Epithelial cell of esophagus (primary cell): ENCODE results near the gene MEGF11.

Experiments used
- DNase-seq: peaks from one replicate; pipeline ENCODE4 v3.0.0; 2010; ENCODE audit warnings: low read depth
- H3K4me3 ChIP-seq: 2 replicates; pipeline ENCODE4 v1.5.1; 2011; ENCODE audit warnings: mild to moderate bottlenecking, low read length, control low read depth
- TF ChIP-seq, protein P1 (sequence below): IDR thresholded peaks from 2 replicates; pipeline ENCODE4 v1.5.1; 2011; ENCODE audit warnings: low read depth, mild to moderate bottlenecking, low read length, control low read depth, inconsistent platforms; ENCODE audit not compliant: insufficient read depth; ENCODE audit errors: missing control alignments

MEGF11 gene

DNA sequence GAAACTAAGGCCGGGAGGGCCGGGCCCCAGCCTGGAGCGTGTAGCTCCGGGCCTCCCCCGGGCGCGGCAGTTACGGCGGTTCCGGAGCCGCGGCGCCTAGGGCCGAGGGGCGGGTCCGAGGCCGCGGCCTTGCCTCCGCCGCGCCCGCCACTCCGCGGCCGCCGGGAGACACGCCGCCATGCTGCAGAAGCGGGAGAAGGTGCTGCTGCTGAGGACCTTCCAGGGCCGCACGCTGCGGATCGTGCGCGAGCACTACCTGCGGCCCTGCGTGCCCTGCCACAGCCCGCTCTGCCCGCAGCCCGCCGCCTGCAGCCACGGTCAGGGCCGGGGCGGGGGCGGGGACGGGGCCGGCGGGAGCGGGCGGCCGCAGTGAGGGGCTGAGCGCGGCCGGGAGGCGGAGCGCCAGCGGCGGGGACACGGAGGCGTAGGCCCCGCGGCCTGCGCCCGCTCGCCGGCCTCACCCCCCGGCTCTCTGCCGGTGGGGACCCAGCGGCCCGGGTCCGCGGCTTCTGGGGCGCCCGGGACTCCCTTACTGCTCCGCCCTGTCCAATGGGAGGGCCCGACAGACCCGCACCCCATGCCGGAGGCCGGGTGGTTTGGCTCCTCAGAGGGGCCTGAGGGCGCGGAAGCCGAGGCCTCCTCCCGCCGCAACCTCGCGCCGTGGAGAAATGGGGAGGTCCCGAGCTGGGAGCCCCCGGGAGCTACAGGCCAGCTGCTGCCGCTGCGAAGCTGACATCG is 40.0 kb upstream of the MEGF11 start, which contains the start of gene DIS3L:
Gene DIS3L, plus strand, starts transcription at position 150 of the 738 bp plus-strand sequence. Its CDS starts 29 bp downstream, at position 179.
- peak within 1 kb of the TSS; percentile 57 for H3K4me3 ChIP-seq
- peak; percentile 65 for DNase-seq
- TF ChIP-seq, protein P1, sequence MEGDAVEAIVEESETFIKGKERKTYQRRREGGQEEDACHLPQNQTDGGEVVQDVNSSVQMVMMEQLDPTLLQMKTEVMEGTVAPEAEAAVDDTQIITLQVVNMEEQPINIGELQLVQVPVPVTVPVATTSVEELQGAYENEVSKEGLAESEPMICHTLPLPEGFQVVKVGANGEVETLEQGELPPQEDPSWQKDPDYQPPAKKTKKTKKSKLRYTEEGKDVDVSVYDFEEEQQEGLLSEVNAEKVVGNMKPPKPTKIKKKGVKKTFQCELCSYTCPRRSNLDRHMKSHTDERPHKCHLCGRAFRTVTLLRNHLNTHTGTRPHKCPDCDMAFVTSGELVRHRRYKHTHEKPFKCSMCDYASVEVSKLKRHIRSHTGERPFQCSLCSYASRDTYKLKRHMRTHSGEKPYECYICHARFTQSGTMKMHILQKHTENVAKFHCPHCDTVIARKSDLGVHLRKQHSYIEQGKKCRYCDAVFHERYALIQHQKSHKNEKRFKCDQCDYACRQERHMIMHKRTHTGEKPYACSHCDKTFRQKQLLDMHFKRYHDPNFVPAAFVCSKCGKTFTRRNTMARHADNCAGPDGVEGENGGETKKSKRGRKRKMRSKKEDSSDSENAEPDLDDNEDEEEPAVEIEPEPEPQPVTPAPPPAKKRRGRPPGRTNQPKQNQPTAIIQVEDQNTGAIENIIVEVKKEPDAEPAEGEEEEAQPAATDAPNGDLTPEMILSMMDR, result no peak

DNA sequence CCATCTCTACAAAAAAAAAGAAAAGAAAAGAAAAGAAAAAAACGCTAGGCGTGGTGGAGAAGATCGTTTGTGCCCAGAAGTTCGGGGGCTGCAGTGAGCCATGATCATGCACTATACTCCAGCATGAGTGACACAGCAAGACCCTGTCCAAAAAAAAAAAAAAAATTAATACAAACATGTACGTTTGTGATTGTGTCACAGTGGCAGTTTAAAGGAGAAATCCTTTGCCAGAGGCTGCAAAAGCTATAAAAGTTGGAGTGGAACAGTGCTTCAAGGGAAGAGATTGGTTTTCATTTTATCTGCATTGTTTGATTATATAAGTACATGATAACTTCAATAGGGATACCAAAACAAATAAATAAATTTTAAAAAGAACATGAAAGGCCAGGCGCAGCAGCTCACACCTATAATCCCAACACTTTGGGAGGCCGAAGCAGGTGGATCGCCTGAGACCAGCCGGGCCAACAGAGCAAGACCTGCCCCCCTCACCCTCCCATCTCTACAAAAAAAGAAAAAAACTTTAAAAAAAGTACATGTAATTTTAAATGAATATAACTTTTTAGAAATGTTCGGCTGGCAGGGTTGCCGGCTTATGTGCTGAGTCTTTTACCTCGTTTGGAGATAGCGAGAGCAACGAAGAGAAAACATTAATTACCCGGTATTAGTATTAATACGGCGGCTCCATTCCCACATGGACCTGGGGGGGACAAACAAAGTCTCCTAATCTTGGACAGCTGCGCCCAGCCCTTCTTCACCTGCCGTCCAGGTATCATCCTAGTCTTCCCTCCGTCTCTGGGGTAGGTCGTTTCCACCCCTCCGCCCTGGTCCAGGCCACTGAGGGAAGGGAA is 39.2 kb upstream of the MEGF11 start:
- DNase-seq, result no peak
- H3K4me3 ChIP-seq, result peak overlapping the region; percentile 57

DNA sequence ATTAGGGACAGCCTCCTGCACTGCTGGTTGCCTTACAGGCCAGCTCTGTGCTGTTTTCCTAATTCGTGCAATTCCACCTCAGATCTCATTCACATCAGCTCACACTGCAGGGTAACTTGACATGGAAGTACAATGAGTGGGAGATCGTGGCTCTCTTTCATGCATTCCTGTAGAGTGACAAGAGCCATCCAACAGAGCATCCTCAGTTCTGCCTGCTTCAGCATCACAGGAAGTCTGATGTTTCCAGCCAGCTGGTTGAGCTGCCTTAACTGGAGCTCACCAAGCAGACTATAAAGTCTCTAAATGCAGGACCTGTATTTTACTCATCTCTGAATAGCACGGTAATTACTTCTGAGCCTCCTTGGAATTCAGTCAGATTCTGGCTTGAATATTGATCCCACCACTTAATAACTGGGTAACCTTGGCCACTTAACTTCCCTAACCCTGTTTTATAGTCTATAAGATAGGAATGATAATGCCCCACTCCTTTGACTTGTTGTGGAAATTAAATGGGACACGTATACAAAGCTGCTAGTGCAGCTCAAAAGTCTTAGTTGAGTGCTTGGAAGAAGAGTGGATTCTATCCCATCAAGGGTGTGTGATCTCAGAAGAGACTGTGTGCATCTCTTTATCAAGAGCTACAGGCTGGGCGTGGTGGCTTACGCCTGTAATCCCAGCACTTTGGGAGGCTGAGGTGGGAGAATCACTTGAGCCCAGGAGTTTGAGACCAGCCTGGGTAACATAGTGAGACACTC is 38.4 kb upstream of the MEGF11 start:
- TF ChIP-seq, protein P1, result no peak
- DNase-seq, result no peak
- H3K4me3 ChIP-seq, result no peak overlapping the region

More for the DNA sequence above, 39.2 kb upstream of the MEGF11 start:
- TF ChIP-seq, protein P1, result no peak

DNA sequence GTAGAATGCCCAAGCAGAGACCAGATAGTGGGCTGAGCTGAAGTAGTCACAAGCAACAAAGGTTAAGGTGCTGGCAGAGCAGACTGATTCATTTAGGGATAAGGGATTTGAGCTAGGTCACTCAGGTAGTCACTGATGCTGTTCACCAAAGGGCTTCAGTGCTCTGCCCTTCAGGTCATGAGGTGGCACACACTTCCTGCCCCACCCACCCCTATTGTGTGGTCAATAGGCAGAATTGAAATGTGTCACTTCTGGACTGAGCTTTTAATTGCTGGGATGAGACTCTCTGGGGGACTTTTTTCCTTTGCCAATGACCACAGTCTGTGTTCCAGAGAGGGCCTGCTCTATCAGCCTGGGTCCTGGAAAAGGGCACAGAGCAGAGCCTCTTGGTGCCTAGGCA is 37.0 kb upstream of the MEGF11 start:
- DNase-seq, result no peak
- TF ChIP-seq, protein P1, result no peak
- no peak overlapping the region for H3K4me3 ChIP-seq

DNA sequence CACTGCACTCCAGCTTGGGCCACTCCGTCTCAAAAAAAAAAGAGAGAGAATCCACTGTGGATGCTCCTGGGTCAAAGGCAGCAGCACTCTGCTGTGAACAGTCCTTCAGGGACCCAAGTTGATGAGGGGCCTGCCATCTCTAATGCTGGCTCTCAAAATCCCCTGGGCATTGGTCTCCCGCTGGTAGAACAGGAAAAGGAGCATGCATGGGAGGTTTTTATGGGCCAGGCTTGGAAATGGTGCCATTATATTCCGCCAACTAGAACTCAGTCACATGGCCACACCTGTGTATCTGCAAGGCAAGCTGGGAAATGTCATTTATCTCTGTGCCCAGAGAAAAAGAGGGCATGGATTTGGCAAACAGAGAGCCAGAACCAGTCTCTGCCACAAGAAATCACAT is 36.5 kb upstream of the MEGF11 start:
- H3K4me3 ChIP-seq, result no peak overlapping the region
- TF ChIP-seq, protein P1, result no peak
- no peak for DNase-seq

DNA sequence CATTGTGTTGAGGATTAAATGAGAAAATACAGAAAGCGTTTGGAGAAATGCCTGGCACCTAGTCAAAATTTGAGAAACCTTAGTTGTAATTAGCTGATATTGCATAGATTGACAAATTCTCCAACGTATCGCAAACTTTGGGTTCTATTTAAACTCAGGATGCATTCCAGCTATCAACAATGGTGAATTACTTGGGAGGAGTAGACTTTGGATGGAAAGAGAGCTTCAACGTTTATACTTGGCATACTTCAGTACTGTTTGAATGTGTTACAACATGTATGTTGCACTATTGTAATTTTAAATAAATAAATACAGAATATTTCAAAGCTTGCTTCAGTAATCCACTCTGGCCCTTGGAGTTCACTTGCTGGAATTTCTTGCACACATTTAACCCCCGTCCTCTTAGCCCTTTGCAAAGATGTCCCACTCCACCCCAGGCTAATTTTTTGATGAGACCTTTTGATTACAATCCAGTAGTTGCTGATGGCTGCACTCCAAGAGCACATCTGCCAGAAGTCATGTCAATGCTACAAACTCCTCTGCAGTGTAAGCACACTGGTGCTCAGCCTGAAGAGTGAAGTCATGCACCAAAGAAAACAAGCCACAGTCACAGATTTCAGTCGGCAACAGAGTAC is 35.1 kb upstream of the MEGF11 start:
- no peak for DNase-seq
- TF ChIP-seq, protein P1, result no peak

More for the DNA sequence above, 35.1 kb upstream of the MEGF11 start:
- no peak overlapping the region for H3K4me3 ChIP-seq
